ENCODE measurements around the gene SLC16A13. TPM values are rescaled to one million over a fixed set of nuclear protein-coding genes. Genes with fewer than 3 reads are reported as not detected.

SLC16A13 gene
- total RNA-seq, 1 experiment from 2014 or later = not detected

DNA sequence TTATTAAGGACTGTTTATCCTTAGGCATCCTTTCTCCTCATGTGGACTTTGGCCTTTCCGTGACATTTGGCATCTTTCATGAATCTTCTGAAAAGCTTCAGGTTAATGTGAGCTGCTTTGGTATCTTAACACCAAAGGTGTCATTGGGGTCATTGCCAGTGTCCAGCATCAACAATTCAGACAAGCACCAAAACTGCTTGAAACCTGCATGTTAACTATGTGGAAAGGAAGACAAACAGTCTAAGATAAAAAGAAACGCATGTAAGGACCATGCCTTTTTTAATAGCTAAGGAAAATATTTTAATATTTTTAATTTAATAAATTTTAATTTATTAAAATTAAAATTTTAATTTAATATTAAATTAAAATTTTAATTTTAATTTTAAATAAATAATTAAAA lies 32.1 kb upstream of the SLC16A13 start:
- no peak for DNase-seq (ENCODE audit: low read depth in 1 of 2, low spot score in 2 of 2)
- Histone ChIP-seq H3K36me3 (peaks cover 35% of the 10 kb centered on the region), H3K27me3 (replicated peaks) (no peaks in the 10 kb centered on the region), H3K4me1 (replicated peaks) (no peaks in the 10 kb centered on the region), H3K9me3 (replicated peaks) (no peaks in the 10 kb centered on the region), H3K27ac (no peak overlapping the region), H3K4me3 (no peak overlapping the region)

DNA sequence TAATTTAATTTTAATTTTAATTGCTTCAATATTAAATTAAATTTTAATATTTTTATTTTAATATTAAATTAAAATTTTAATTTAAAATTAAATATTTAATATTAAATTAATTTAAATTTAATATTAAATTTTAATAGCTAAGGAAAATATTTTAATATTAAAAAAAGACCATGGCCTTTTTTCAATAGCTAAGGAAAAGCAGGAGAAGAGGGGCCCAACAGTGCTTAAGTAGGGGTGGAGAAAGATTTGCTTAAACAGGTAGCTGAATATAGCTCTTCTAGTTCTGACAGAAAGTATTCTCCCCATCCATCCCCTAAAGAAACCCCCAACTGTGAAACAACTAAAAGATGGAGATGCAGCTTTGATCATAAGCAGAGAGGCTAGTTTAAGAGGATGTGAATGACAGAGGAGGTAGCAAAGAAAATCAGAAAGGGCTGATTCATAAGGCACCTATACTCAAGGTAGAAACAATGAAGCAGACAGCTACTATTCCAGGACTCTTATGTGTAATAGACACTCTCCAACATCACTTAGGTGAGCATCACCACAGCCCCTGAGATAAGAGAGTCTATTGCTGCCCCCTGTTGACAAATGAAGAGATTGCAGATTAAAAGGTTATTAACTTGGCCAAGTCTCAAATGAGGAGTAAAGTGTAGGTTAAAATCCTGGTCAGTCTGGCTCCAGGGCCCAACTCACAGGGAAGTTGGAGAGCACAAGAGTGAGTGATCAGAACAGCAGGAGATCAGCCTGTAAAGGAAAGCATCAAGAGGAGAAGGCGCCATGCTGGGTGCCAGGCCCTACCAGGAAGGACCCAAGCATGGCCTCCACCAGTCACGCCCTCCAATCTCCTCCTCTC lies 31.2 kb upstream of the SLC16A13 start:
- H3K4me3 ChIP-seq = no peak overlapping the region
- H3K4me1 ChIP-seq (replicated peaks) = peaks cover 6% of the 10 kb centered on the region; the same call in 1 of the 2 replicates
- H3K27me3 ChIP-seq (replicated peaks) = no peaks in the 10 kb centered on the region
- no peaks in the 10 kb centered on the region for H3K9me3 ChIP-seq (replicated peaks)
- H3K36me3 ChIP-seq = peaks cover 35% of the 10 kb centered on the region
- peak in 1 of 2 experiments; percentile 72 for DNase-seq (ENCODE audit: low read depth in 1 of 2, low spot score in 2 of 2)
- H3K27ac ChIP-seq = no peak overlapping the region

DNA sequence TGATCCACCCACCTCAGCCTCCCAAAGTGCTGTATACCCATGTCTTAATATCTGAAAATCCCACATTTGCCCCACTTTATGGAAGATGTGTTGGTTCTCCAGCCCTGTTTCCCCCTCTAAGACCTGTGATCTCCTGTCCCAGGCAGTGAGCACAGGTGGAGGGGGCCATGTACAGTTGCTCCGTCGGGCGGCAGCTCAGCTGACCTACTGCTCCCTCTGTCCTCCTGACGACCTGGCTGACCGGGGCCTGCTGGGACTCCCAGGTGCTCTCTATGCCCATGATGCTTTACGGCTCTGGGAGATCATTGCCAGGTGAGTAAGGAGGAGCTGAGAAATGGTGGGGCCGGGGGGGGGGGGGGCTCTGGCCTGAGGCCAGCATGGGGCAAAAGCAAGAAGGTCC lies 30.1 kb upstream of the SLC16A13 start:
- peaks cover 36% of the 10 kb centered on the region for H3K36me3 ChIP-seq
- no peaks in the 10 kb centered on the region for H3K9me3 ChIP-seq (replicated peaks)
- H3K27ac ChIP-seq = no peak overlapping the region
- no peak overlapping the region for H3K4me3 ChIP-seq
- H3K27me3 ChIP-seq (replicated peaks) = no peaks in the 10 kb centered on the region
- no peak for DNase-seq (ENCODE audit: low read depth in 1 of 2, low spot score in 2 of 2)
- peaks cover 7% of the 10 kb centered on the region for H3K4me1 ChIP-seq (replicated peaks)

DNA sequence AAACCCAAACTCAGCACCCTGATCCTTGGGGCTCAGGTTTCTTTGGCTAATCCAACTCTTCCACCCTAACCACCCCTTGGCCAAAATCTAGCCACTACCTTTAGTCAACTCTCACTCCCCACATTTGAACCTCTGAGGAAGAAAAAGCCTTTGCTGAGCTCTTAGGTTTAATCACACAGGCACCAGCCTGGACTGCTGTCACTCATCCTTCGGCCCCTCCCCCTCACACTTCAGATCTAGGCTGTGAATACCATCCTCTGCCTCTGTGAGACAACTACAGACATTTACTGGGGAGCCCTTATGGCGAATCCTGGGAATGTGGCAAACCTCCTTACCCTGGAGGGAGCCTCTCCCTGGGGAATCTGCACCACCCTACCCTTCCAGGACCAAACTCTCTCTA lies 28.7 kb upstream of the SLC16A13 start:
- H3K27ac ChIP-seq = no peak overlapping the region
- peaks cover 11% of the 10 kb centered on the region for H3K4me1 ChIP-seq (replicated peaks)
- H3K27me3 ChIP-seq (replicated peaks) = no peaks in the 10 kb centered on the region
- no peaks in the 10 kb centered on the region for H3K9me3 ChIP-seq (replicated peaks)
- no peak for DNase-seq (ENCODE audit: low read depth in 1 of 2, low spot score in 2 of 2)
- peaks cover 24% of the 10 kb centered on the region for H3K36me3 ChIP-seq
- H3K4me3 ChIP-seq = no peak overlapping the region

DNA sequence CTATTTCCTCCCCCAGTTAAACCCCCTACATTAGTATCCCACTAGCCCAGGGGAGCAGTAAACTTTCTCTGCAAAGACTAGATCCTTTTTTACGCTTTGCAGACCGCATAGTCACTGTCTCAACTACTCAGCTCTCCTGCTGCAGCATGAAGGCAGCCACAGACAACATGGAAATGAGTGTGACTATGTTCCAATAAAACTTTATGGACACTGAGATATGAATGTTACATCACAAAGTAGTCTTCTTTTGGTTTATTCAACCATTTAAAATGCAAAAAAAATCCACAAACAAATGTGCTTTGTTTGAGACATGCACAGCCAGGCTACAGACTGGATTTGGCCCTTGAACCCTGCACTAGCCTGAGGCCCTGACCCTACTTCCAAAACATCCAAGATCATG lies 25.3 kb upstream of the SLC16A13 start:
- no peak overlapping the region for H3K27ac ChIP-seq
- no peak overlapping the region for H3K4me3 ChIP-seq
- no peak for DNase-seq (ENCODE audit: low read depth in 1 of 2, low spot score in 2 of 2)
- no peaks in the 10 kb centered on the region for H3K9me3 ChIP-seq (replicated peaks)
- peaks cover 21% of the 10 kb centered on the region for H3K36me3 ChIP-seq
- H3K4me1 ChIP-seq (replicated peaks) = peaks cover 28% of the 10 kb centered on the region
- H3K27me3 ChIP-seq (replicated peaks) = no peaks in the 10 kb centered on the region

DNA sequence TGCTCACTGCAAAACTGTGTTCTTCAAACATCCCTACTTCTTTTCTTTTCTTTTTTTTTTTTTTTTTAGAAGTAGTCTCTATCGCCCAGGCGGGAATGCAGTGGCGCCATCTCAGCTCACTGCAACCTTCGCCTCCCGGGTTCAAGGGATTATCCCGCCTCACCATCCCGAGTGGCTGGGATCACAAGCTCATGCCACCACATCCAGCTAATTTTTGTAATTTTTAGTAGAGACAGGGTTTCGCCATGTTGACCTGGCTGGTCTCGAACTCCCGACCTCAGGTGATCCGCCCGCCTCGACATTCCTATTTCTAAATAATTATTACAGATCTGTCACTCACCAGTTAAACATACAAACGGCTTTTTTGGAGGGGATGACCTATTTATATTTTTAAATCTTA lies 24.4 kb upstream of the SLC16A13 start:
- peaks cover 21% of the 10 kb centered on the region for H3K36me3 ChIP-seq
- peak overlapping the region; percentile 68 for H3K4me3 ChIP-seq
- no peaks in the 10 kb centered on the region for H3K27me3 ChIP-seq (replicated peaks)
- no peaks in the 10 kb centered on the region for H3K9me3 ChIP-seq (replicated peaks)
- H3K27ac ChIP-seq = no peak overlapping the region
- no peak for DNase-seq (ENCODE audit: low read depth in 1 of 2, low spot score in 2 of 2)
- H3K4me1 ChIP-seq (replicated peaks) = peaks cover 35% of the 10 kb centered on the region

DNA sequence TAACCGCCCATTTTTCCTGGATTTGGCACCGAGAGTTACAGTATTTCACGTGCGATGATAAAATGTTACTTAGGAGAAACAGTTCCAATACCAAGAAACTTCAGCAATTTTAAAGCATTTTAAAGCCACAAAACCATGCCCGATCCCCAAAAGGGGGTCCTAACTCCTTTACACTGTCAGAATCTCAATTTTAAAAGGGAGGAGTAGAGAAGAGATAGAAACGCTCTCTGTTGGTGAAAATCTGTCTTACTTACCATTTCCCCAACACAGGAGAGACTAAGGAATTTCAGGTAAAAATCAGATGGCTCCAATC lies 23.9 kb upstream of the SLC16A13 start:
- no peak for DNase-seq (ENCODE audit: low read depth in 1 of 2, low spot score in 2 of 2)
- Histone ChIP-seq H3K4me1 (replicated peaks) (peaks cover 35% of the 10 kb centered on the region), H3K9me3 (replicated peaks) (no peaks in the 10 kb centered on the region), H3K27ac (peak overlapping the region; percentile 99), H3K36me3 (peaks cover 23% of the 10 kb centered on the region), H3K4me3 (peak overlapping the region; percentile 68), H3K27me3 (replicated peaks) (no peaks in the 10 kb centered on the region)

DNA sequence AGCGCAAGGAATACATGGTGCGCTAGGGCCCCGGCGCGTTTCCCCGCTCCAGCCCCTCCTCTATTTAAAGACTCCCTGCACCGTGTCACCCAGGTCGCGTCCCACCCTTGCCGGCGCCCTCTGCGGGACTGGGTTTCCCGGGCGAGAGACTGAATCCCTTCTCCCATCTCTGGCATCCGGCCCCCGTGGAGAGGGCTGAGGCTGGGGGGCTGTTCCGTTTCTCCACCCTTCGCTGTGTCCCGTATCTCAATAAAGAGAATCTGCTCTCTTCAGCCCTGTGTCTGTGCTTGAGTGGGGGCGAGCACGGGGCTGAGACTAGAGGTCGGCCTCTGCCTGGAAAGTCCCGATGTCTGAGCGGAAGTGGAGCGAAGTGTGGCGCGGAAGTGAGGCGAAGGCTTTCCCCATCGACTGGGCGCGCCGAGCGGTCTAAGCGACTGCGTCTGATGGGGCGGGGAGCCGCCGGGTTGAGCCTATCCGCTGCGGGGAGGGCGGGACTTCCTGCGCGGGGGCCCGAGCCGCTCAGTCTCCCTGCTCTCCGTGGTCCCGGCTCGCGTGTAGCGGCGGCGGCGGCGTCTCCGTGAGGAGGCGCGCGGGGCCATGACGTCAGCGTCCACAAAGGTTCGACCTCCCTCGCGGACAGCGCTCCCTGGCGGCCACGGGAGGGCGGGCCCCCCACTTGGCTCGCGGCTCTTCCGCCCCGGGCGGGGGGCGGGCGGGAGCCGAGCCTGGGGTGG lies 21.4 kb upstream of the SLC16A13 start:
- Histone ChIP-seq H3K27ac (peak overlapping the region; percentile 86), H3K27me3 (replicated peaks) (no peaks in the 10 kb centered on the region), H3K9me3 (replicated peaks) (no peaks in the 10 kb centered on the region), H3K36me3 (peaks cover 22% of the 10 kb centered on the region), H3K4me1 (replicated peaks) (peaks cover 31% of the 10 kb centered on the region), H3K4me3 (peak overlapping the region; percentile 68)
- peak; percentile 97 to 98 for DNase-seq (ENCODE audit: low read depth in 1 of 2, low spot score in 2 of 2)

DNA sequence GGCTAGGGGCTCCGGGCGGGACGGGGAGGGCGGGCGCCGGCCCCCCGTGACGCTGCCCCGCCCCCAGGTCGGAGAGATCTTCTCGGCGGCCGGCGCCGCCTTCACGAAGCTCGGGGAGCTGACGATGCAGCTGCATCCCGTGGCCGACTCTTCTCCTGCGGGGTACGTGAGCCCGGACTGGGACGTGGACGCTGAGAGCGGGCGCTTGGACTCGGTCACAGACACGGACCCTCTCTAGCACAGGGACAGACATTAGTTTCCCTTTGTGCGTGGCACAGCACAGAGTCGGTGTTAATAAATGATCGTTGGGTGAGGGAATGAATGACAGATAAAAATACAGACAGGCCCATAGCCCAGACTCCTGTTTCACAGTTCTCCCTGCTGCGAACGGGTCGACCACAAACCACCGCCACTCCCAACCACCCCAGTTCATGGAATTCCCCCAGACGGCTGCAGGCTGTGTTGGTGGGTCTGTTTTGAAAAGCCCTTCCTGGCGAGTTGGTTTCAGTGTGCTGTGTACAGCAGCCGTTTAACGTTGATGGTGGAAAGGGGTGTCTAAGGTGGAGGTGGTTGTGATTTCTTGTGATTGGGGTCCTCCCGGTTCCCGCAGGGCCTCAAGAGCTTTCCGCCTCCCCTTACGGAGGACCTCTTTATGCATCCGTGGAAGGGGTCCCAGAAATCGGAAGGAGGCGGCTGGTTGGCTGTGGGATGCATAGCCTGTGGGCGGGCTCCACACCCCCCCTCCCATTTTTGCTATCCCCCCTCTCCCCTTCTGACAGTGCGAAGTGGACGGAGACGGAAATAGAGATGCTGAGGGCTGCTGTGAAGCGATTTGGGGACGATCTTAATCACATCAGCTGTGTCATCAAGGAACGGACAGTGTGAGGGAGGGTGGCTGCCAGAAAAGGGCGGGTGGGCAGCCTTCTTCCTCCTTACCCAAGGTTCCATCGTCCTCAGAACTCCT lies 20.5 kb upstream of the SLC16A13 start:
- Histone ChIP-seq H3K4me1 (replicated peaks) (peaks cover 39% of the 10 kb centered on the region), H3K27me3 (replicated peaks) (no peaks in the 10 kb centered on the region), H3K36me3 (peaks cover 19% of the 10 kb centered on the region), H3K9me3 (replicated peaks) (no peaks in the 10 kb centered on the region), H3K27ac (peak overlapping the region; percentile 86), H3K4me3 (peak overlapping the region; percentile 68)
- DNase-seq (ENCODE audit: low read depth in 1 of 2, low spot score in 2 of 2) = peak; percentile 70 to 74

DNA sequence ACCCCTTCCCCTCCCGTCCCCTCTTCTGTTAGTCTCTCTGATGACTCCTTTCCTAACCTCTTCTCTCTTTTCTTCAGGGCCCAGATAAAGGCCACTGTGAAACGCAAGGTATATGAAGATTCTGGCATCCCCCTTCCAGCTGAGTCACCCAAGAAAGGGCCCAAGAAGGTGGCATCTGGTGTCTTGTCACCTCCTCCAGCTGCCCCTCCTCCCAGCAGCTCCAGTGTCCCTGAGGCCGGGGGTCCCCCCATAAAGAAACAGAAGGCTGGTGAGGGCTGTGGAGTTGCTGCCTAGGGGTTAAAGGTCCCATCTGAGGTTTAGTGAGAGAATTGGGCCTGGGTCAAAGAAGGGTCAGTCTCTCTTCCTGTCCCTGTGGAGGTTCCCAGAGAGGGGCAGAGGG lies 19.4 kb upstream of the SLC16A13 start:
- Histone ChIP-seq H3K27ac (no peak overlapping the region), H3K4me1 (replicated peaks) (peaks cover 36% of the 10 kb centered on the region), H3K36me3 (peaks cover 16% of the 10 kb centered on the region), H3K9me3 (replicated peaks) (no peaks in the 10 kb centered on the region), H3K4me3 (no peak overlapping the region), H3K27me3 (replicated peaks) (no peaks in the 10 kb centered on the region)
- DNase-seq (ENCODE audit: low read depth in 1 of 2, low spot score in 2 of 2) = no peak

DNA sequence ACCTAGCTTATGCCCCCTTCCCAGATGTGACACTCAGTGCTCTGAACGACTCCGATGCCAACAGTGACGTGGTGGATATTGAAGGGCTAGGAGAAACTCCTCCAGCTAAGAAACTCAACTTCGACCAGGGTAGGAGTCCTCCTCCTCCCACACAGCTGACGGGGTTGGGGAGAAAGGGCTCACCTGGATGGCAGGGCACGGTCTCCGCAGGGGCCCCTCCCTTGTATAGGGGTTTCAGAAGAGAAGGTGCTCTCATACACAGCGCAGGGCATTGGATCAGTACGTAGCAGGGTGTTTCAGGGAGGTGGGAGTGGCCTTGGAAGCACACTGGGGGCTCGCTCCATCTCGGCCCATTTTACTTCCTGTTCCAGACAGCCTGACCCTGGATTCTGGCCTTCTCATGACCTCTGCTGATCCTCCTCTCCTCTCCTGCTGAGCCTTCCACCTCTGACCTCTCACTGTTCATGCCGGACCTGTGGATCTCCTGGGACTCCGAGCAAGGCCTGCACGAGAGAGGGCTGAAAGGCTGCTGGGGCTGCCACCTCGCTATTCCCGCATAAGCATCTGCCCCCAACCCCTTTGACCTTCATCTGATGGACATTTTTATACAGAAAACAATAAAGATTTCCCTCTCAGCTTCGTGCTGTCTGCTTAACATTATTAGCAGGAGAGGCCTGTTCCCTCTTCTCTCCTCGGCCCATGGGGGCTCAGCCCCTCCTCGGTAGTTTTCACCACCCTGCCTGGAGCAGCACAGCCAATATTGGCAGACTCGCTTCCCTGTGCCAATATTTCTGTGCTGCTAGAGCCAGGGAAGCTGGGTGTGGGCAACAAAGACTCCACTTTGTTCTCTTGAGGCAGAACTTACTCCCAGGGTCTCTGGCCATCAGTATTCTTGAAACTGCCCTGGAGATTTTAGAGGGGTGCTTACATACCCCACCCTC lies 18.7 kb upstream of the SLC16A13 start:
- H3K27ac ChIP-seq = no peak overlapping the region
- no peak overlapping the region for H3K4me3 ChIP-seq
- H3K9me3 ChIP-seq (replicated peaks) = no peaks in the 10 kb centered on the region
- no peaks in the 10 kb centered on the region for H3K27me3 ChIP-seq (replicated peaks)
- peaks cover 16% of the 10 kb centered on the region for H3K36me3 ChIP-seq
- peaks cover 41% of the 10 kb centered on the region for H3K4me1 ChIP-seq (replicated peaks)
- no peak for DNase-seq (ENCODE audit: low read depth in 1 of 2, low spot score in 2 of 2)

DNA sequence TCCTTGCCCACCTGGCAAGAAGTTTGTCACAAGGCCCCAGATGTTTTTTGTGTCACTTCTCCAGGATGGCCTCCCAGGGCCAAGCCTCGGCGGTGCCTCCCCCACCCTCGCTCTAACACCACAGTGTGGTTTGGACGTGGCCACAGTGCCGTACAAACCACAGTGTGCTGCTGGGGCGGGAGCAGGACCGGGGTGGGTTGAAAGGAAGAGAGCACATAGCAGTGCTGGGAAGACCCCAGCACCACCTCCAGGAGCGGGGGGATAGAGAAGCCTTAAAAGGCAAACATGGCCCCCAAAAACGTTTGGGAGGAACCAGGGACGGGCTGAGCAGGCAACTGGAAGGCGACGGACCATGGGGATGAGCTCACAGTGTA lies 18.0 kb upstream of the SLC16A13 start:
- Histone ChIP-seq H3K36me3 (peaks cover 16% of the 10 kb centered on the region), H3K27ac (no peak overlapping the region), H3K27me3 (replicated peaks) (no peaks in the 10 kb centered on the region), H3K4me3 (no peak overlapping the region), H3K4me1 (replicated peaks) (peaks cover 45% of the 10 kb centered on the region), H3K9me3 (replicated peaks) (no peaks in the 10 kb centered on the region)
- DNase-seq (ENCODE audit: low read depth in 1 of 2, low spot score in 2 of 2) = no peak
